Muscle of back (tissue), 13 donors: ENCODE results near the gene CTXND2. TPM values are rescaled to one million over a fixed set of nuclear protein-coding genes. Genes with fewer than 3 reads are reported as not detected.
"Not testable (repeated sequence)": the region's sequence is repeated elsewhere in the genome, so short reads cannot be mapped to it uniquely, and the experiment has no call there.

Experiments used
- DNase-seq, 3 donors: peaks; one replicate each; pipeline versions ENCODE4 v3.0.0 to v3.0.0-alpha.2; 2013
- long read RNA-seq, 9 donors: transcript quantifications; one replicate each; lab custom pipeline, GENCODE V29; 2026
- polyA plus RNA-seq, 10 donors: library from polyadenylated mRNA; unstranded; fragments of 120-200 nt; gene quantifications; one replicate each; pipeline ENCODE4 v1.2.1, GENCODE V29; 2013; ENCODE audit not compliant: insufficient read length in 10 of 10

Gene CTXND2
- not detected for polyA plus RNA-seq
- long read RNA-seq, donor 1: 0 reads
- long read RNA-seq, donor 2: 0 reads
- long read RNA-seq, donor 3: 0 reads
- long read RNA-seq, donor 4: 0 reads
- long read RNA-seq, donor 5: 0 reads
- long read RNA-seq, donor 6: 0 reads
- long read RNA-seq, donor 7: 0 reads
- long read RNA-seq, donor 8: 0 reads
- long read RNA-seq, donor 9: 0 reads

DNA sequence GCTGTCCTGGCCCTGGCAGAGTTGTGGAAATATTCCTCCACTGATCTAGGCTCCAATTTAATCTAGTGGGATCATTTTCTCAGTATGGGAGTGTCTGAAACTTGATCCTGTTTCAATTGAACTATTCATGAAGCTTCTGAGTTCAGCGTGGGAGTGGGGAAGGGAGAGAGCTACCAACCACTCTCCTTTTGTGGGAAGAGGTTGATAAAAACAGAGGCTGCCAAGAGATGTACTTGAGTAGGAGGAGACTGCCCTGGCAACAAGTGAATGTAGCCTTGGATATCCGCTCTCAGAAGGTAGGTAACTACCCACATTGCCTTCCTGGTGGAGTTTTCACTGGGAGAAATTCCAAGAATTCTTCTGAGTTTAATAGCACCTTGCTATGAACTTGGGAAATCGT, at the start of gene CTXND2:
TSS of gene CTXND2 (plus strand) at position 119 of the 400 bp plus-strand sequence. CDS start 25,179 bp downstream, outside the sequence.
- no peak for DNase-seq

DNA sequence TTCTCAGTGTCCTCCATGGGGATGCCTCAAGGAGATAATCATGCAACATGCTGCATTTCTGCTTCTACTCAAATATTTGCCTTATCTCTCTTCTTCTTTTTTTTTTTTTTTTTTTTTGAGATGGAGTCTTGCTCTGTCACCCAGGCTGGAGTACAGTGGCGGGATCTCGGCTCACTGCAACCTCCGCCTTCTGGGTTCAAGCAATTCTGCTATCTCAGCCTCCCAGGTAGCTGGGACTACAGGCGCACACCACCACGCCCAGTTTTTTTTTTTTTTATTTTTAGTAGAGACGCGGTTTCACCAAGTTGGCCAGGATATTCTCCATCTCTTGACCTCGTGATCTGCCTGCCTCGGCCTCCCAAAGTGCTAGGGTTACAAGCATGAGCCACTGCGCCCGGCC, 46.1 kb upstream of the CTXND2 start:
- DNase-seq: not testable (repeated sequence)

- DNase-seq: no peak
Measured at GRCh38 chr1:150841626-150842025, 45.3 kb upstream of the CTXND2 start.

- peak in 1 of 3 donors; percentile 3 for DNase-seq
Measured at GRCh38 chr1:150842343-150842742, 44.6 kb upstream of the CTXND2 start.

DNA sequence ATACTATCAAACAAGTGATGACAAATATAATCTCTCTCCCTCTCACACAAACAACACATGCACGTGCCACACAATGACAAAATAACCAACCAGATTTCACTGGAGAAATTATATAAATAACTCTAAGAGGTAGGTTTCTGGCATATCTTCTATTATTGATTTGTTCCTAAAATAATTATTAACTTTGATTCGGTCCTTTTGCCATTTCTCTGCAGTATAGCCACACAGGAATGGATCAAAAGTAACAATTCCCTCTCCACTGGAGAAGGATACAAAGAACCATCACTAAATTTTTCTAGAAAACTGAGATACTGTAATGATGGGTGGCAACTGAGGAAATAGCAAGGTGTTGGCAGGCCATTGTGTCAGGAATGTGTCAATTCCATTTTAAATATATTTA, 44.0 kb upstream of the CTXND2 start:
- no peak for DNase-seq

DNA sequence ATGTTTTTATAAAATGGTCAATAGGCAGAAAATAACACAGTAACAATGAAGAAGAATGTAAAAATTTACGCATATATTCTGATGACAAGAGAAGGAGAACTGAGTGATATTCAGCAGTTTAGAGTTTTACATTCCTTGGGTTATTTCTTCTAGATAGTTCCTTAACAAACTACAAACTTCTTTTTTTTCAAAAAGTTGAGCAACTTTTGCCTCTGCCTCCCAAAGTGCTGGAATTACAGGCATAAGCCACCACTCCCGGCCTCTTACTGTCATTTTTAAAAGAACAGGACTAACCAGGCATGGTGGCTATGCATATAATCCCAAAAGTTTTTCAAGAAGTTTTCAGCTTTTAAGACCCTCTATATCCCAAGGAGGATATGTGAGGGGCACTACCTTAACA, 43.5 kb upstream of the CTXND2 start:
- no peak for DNase-seq

DNA sequence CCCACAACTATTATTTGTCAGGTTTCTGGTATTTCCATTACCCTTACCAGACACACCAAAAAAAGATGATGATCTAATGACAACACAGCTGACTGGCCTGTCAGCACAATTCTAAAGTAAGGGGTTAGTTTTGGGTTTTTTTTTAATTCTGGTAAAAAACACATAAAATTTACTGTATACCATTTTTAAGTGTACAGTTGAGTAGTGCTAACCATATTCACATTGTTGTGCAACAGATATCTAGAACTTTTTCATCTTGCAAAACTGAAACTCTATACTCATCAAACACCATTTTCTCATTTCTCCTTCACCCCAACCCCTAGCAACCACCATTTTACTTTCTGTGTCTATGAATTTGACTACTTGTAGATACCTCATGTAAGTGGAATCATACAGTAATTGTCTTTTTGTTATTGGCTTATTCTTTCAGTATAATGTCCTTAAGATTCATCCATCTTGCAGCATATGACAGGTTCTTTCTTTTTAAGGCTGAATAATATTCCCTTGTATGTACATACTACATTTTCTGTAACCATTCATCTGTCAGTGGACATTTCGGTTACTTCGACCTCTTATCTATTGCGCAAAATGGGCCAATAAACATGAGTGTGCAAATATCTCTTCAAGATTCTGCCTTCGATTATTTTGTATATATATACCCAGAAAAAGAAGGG, 40.3 kb upstream of the CTXND2 start:
- DNase-seq: no peak

GRCh38 chr1:150850801-150851362, 36.1 kb upstream of the CTXND2 start:
- not testable (repeated sequence) for DNase-seq

DNA sequence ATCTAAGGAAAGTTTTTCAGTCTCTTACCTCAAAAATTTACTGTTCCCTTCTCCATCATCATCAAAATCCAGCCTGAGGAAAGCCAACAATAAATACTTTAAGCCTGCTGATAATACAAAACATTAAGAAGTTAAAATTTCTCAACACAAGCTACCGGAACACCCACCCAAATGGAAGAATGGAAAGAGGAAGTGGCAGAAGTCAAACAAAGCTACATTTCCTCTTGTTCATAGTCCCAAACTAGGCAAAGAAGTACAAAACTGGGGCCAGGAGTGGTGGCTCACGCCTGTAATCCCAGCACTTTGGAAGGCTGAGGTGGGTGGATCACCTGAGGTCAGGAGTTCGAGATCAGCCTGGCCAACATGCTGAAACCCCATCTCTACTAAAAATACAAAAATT, 34.2 kb upstream of the CTXND2 start:
- not testable (repeated sequence) for DNase-seq

- DNase-seq: no peak
Measured at GRCh38 chr1:150863724-150864123, 23.2 kb upstream of the CTXND2 start.

GRCh38 chr1:150864200-150864599, 22.7 kb upstream of the CTXND2 start:
- not testable (repeated sequence) for DNase-seq

- no peak for DNase-seq
Measured at GRCh38 chr1:150869683-150870082, 17.3 kb upstream of the CTXND2 start.

- no peak for DNase-seq
Measured at GRCh38 chr1:150872572-150872971, 14.4 kb upstream of the CTXND2 start.

DNA sequence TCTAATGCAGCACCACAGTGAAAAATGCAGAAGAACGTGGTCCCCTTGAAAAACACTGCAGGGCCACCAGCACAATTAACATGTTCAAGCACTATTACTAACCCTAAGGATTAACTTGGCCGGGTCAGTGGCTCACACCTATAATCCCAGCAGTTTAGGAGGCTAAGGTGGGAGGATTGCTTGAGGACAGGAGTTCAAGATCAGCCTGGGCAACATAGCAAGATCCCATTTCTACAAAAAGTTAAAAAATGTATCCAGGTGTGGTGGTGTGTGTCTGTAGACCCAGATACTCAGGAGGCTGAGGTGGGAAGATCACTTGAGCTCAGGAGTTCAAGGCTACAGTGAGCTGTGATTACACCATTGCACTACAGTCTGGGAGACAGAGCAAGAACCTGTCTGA, 13.4 kb upstream of the CTXND2 start:
- no peak for DNase-seq

DNA sequence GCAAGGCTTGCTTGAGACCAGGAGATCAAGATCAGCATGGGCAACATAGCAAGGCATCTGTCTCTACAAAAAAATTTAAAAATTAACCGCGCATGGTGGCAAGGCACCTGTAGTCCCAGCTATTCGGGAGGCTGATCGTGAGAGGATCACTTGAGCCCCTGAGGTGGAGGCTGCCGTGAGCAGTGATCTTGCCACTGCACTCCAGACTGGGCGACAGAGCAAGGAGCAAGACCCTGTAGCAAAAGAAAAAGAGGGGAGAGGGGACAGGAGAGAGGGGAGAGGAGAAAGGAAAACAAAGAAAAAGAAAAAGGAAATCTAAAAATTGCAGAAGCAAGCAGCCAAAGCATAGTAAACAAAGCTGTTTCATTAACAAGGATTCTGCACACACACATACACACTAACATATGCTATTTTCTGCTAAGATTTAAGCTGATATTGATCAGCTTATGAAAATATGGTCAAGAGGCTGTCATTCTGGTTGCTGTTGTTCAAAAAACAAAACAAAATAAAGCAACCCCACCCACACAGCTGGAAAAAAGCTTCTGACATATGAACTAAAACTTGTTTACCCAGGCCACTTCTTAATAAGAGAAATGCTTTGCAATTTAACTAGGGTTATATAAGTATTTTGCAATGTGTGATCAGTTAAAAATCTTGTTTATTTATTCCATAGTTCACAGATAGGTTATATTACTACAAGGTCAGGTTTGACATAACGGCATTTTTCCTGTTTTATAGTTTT, 12.3 kb upstream of the CTXND2 start:
- DNase-seq: peak in 1 of 3 donors; percentile 40

- DNase-seq: peak in 1 of 3 donors; percentile 25
Measured at GRCh38 chr1:150875197-150876118, 11.5 kb upstream of the CTXND2 start.

DNA sequence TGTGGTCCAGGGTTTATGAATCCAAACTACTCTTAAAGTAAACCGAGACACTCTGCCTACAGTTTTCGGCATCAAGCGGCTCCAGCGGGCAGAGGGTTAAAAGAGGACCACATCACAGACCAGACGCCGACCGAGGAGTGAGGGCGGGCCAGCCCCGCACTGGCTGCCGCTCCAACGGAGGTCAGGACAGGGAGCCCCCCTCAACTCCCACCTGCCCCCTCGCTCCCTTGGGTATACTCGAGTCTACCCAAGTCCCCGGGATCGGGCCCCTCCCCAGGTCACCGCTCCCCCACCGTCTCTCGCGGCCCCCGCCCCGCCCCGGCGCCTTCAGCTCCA, 10.8 kb upstream of the CTXND2 start:
- DNase-seq: peak in 2 of 3 donors; percentile 64 to 76

DNA sequence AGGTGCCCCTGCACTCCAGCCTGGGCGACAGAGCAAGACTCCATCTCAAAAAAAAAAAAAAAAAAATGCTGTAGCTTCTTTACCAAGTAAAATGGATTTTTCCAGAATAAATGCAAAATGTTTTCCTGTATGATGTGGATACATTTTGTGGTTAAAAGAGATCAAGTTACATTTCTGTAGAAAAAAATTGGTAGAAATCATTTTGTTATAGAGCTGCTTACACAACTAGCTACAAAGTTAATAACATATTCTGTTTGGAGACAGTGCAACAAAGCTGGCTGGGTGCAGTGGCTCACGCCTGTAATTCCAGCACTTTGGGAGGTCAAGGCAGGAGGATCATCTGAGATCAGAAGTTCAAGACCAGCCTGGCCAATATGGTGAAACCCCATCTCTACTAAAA, 8.0 kb upstream of the CTXND2 start:
- not testable (repeated sequence) for DNase-seq

DNA sequence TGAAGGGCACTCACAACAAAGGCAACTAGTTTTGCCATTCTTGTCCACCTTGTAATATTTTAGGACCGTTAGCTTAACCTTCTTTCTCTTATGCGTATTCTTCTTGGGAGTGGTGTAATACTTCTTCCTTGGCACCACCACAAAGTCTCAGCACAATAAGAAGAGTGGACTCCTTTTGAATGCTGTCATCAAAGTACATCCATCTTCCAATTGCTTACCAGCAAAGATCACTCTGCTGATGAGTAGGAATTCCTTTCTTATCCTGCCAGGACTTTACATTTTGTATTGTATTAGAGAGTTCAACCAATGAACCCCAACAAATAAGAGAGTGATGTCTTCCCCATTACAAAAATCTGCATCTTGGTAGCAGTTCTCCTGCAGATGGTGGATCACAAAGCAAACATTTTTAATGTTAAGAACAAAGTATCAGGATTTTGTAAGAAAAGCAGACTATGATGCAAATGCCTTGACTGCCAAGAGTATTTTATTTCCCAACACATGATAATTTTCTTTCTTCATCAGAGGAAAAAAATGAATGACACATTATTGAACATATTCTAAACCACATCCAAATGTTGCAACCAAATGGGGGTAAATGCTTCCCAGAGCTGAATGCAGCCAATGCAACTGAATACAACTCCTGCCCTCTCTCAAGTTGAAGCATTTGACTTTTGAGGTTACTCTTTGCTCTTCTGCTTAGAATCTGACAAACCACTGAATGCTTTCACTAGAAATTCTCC, 5.4 kb upstream of the CTXND2 start:
- DNase-seq: peak in 2 of 3 donors; percentile 30 to 88

DNA sequence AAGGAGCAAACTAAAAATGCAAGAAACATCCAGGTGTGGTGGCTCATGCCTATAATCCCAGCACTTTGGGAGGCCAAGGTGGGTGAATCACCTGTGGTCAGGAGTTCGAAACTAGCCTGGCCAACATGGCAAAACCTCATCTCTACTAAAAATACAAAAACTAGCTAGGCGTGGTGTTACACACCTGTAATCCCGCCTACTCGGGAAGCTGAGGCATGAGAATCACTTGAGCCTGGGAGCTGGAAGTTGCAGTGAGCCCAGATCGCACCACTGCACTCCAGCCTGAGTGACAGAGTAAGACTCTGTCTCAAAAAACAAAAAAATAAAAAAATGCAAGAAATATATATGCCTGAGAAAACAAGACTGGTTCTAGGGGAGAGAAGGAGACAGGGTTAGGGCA, 3.8 kb upstream of the CTXND2 start:
- not testable (repeated sequence) for DNase-seq

- no peak for DNase-seq
Measured at GRCh38 chr1:150888727-150889126, 1.8 kb downstream of the CTXND2 start.
